NCI-H2107 (cell line): ENCODE results near the gene ZNRF3.

Experiments used
- DNase-seq: peaks from one replicate; lab custom pipeline; 2025; lab: John Stamatoyannopoulos, UW

The ZNRF3 gene

GRCh38 chr22:29011240-29012100 lies 128.1 kb downstream of the ZNRF3 start:
- DNase-seq: no peak

GRCh38 chr22:29012101-29012433 lies 128.7 kb downstream of the ZNRF3 start:
- DNase-seq: no peak

GRCh38 chr22:29012952-29013351 lies 129.6 kb downstream of the ZNRF3 start:
- no peak for DNase-seq

- DNase-seq: no peak
Measured at GRCh38 chr22:29014293-29014692, 130.9 kb downstream of the ZNRF3 start.

- no peak for DNase-seq
Measured at GRCh38 chr22:29014773-29015172, 131.4 kb downstream of the ZNRF3 start.

GRCh38 chr22:29016067-29016938 lies 132.9 kb downstream of the ZNRF3 start:
- no peak for DNase-seq

GRCh38 chr22:29018293-29019189 lies 135.2 kb downstream of the ZNRF3 start:
- DNase-seq: no peak

GRCh38 chr22:29022101-29022817 lies 138.9 kb downstream of the ZNRF3 start:
- DNase-seq: no peak

GRCh38 chr22:29023172-29023796 lies 139.9 kb downstream of the ZNRF3 start:
- no peak for DNase-seq

- no peak for DNase-seq
Measured at GRCh38 chr22:29026579-29026978, 143.2 kb downstream of the ZNRF3 start.

GRCh38 chr22:29028468-29028867 lies 145.1 kb downstream of the ZNRF3 start:
- DNase-seq: no peak

- no peak for DNase-seq
Measured at GRCh38 chr22:29029202-29030000, 146.0 kb downstream of the ZNRF3 start.

- DNase-seq: no peak
Measured at GRCh38 chr22:29030016-29030617, 146.7 kb downstream of the ZNRF3 start.

GRCh38 chr22:29030618-29031226 lies 147.3 kb downstream of the ZNRF3 start:
- no peak for DNase-seq

- DNase-seq: no peak
Measured at GRCh38 chr22:29031227-29032011, 148.0 kb downstream of the ZNRF3 start.

GRCh38 chr22:29032014-29032475 lies 148.7 kb downstream of the ZNRF3 start:
- no peak for DNase-seq

- DNase-seq: no peak
Measured at GRCh38 chr22:29032584-29032983, 149.2 kb downstream of the ZNRF3 start.

GRCh38 chr22:29037340-29037932 lies 154.1 kb downstream of the ZNRF3 start:
- DNase-seq: no peak
